SJSA1 (cell line): ENCODE results near the gene NAGPA. TPM values are rescaled to one million over a fixed set of nuclear protein-coding genes. Genes with fewer than 3 reads are reported as not detected.

ENCODE experiments used
- DNase-seq, 2 experiments: peaks; one replicate each; pipeline ENCODE4 v3.0.0-alpha.2; 2015 to 2020; ENCODE audit warnings: low spot score in 2 of 2, low read depth in 1 of 2
- H3K27ac ChIP-seq: fragments of 250-450 bp; sonication (Bioruptor Pico); 2 replicates; pipeline ENCODE4 v1.5.1; 2020; ENCODE audit warnings: mild to moderate bottlenecking, moderate library complexity
- H3K27me3 ChIP-seq: fragments of 250-450 bp; sonication (Bioruptor Pico); replicated peaks from 2 replicates; pipeline ENCODE4 v1.5.1; 2020; ENCODE audit warnings: mild to moderate bottlenecking, moderate library complexity
- H3K36me3 ChIP-seq: fragments of 250-450 bp; sonication (Bioruptor Pico); 2 replicates; pipeline ENCODE4 v1.5.1; 2020; ENCODE audit warnings: mild to moderate bottlenecking
- H3K4me1 ChIP-seq: fragments of 250-450 bp; sonication (Bioruptor Pico); replicated peaks from 2 replicates; pipeline ENCODE4 v1.6.1; 2021; ENCODE audit warnings: mild to moderate bottlenecking
- H3K4me3 ChIP-seq: fragments of 250-450 bp; sonication (Bioruptor Pico); 2 replicates; pipeline ENCODE4 v1.5.1; 2020; ENCODE audit warnings: mild to moderate bottlenecking
- H3K9me3 ChIP-seq: fragments of 250-450 bp; sonication (Bioruptor Pico); replicated peaks from 2 replicates; pipeline ENCODE4 v1.5.1; 2020; ENCODE audit warnings: mild to moderate bottlenecking
- total RNA-seq: library from RNA; depleted of rRNA; stranded (reverse); fragments of >200 nt; shearing (Covaris generic); gene quantifications from 2 replicates; pipeline ENCODE4 v1.2.3, GENCODE V29; 2014

NAGPA gene
- total RNA-seq, 1 experiment from 2014 or later, result 12.1 TPM

DNA sequence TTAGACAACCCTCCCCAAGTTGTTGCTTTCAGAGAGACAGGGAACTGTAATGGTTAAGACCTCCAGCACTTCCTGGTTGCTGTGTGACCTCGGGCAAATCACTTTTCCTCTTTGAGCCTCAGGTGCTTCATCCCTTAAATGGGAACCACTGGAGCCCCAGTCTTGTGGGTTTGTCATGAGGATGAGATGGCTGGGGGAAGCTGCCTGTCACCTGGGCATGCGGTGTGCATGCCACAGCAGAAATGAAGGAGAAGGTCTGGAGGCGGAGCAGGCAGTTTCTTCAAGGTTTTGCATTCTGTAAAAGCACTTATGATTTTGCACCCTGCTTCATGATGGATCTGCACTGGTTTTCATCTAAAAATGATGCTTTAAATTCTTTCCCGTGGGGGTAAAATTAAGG, 22.1 kb downstream of the NAGPA start:
- no peaks in the 10 kb centered on the region for H3K36me3 ChIP-seq
- no peak overlapping the region for H3K4me3 ChIP-seq
- H3K27ac ChIP-seq, result no peak overlapping the region
- no peak for DNase-seq
- H3K4me1 ChIP-seq, result no peaks in the 10 kb centered on the region
- H3K27me3 ChIP-seq, result peaks cover 12% of the 10 kb centered on the region
- H3K9me3 ChIP-seq, result no peaks in the 10 kb centered on the region

DNA sequence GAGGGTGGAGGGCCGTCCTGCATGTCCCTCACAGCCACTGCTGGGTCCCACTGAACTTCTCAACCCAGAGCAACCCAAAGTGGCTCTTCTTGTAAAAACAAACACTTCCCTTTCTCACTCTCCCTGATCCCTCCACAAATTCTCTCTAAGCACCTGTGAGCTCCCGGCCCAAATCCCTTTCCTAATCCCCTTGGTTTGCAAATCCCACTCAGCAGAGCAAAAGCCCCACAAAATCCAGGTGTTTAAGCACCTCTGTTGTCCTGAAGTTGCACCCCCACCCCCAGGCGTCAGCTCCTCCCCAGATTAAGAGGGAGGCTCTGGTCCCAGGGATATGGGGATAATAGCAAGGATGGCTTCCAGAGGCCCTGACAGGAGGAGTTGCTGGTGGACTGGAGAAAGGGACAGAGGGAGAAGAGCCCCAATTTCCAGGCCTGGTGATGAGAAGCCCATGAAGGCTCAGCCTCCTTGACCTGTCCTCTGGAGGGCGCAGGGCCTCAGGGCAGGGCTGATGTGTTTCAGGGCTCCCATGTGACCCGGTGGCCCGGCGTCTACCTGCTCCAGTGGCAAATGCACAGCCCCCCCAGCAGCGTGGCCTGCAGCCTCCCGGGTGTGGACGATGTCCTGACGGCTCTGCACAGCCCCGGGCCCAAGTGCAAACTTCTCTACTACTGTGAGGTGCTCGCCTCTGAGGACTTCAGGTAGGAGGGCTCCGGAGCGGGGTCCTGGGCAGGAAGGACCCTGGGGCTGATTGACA, 23.0 kb downstream of the NAGPA start:
- Histone ChIP-seq H3K4me1 (no peaks in the 10 kb centered on the region), H3K27ac (no peak overlapping the region), H3K9me3 (no peaks in the 10 kb centered on the region), H3K27me3 (peaks cover 13% of the 10 kb centered on the region), H3K4me3 (no peak overlapping the region), H3K36me3 (no peaks in the 10 kb centered on the region)
- DNase-seq, result no peak

DNA sequence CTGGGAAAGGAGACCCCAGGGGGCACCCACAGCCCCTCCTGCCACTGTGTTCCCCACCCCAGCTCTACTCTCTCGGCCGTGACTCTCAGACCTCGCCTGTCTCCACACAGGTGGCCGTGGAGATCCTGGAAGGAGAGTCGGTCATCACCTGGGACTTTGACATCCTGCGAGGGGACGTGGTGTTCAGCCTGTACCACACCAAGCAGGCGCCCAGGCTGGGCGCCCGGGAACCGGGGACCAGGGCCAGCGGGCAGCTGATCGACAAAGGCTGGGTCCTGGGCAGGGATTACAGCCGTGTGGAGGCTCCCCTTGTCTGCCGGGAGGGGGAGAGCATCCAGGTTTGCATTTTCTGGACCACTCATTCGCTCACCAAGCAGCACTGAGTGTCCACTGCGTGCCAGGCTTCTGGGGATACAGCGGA, 25.4 kb downstream of the NAGPA start:
- H3K4me3 ChIP-seq, result no peak overlapping the region
- no peaks in the 10 kb centered on the region for H3K36me3 ChIP-seq
- H3K27me3 ChIP-seq, result peaks cover 17% of the 10 kb centered on the region
- no peaks in the 10 kb centered on the region for H3K4me1 ChIP-seq
- H3K9me3 ChIP-seq, result no peaks in the 10 kb centered on the region
- no peak overlapping the region for H3K27ac ChIP-seq
- DNase-seq, result no peak

DNA sequence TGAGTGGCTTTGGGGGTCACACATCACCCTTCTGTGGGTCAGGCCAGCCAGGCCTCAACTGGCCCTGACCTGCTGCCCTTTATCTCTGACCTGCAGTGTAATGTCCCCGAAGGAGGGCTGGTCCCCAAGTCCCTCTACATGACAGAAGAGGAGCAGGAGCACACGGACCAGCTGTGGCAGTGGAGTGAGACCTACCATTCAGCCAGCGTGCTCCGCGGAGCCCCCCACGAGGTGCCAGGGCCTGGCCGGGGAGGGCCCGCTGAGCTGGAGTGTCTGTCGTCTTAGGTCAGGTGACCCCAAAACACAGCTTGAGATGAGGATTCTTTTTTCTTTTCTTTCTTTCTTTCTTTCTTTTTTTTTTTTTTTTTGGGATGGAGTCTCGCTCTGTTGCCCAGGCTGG, 26.5 kb downstream of the NAGPA start:
- Histone ChIP-seq H3K36me3 (no peaks in the 10 kb centered on the region), H3K9me3 (no peaks in the 10 kb centered on the region), H3K27me3 (peaks cover 17% of the 10 kb centered on the region), H3K27ac (no peak overlapping the region), H3K4me3 (no peak overlapping the region), H3K4me1 (no peaks in the 10 kb centered on the region)
- DNase-seq, result no peak

DNA sequence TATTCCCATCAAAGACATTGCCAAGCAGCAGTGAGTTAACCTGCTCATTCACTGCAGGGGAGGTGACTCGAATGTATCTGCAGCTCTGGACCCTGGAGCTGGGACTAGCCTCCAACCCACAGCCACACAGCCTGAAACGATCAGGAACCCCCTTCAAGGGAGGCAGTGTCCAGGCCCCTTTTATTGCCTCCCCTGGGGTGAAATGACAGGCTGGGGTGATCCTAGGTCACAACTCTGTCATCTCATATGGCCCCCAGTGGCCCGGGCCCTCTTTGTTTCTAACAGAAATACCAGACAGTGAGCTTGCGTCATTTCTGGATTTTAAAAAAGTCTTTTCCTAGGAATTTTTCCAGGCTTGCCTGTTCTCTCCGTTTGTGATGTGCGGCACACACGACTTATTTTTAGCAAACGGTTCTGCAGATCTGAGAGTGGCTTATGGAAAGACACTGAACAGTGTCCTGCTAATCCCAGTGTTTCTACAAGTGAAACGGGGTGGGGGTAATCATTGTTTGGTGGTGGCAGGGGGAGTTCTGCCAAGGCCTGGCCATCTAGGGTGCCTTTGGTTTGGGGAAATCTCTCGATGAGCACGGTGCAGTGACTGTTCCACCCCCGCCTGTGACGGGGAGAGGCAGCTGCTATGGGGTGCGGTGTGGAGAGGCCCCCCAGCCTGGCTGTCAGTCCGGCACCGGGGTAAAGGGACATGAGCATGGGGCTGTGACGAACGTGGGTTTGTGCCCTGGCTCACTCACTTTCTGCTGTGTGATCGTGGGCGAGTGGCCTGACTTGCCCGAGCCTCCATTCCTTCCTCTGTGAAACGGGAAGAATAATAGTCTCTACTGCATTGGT, 27.2 kb downstream of the NAGPA start:
- DNase-seq, result no peak

DNA sequence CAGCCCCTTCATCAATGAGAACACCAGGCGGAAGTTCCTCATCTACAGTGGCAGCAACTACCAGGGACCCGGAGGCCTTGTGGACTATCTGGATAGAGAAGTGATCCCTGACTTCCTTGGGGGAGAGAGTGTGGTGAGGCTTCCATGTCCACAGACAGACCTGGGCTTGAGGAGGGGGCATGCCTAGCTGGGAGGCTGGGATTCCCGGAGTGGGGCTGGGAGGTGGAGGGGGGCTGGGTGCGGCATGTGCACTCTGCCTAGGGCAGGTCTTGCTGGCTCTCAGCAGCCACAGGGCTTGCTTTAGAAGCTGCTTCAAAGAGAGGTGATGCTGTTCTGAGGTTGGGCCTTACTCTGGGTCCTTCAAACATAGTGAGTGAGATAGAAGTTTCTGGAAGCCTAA, 27.8 kb downstream of the NAGPA start:
- peaks cover 14% of the 10 kb centered on the region for H3K27me3 ChIP-seq
- no peaks in the 10 kb centered on the region for H3K9me3 ChIP-seq
- H3K4me1 ChIP-seq, result no peaks in the 10 kb centered on the region
- no peak overlapping the region for H3K27ac ChIP-seq
- no peaks in the 10 kb centered on the region for H3K36me3 ChIP-seq
- H3K4me3 ChIP-seq, result no peak overlapping the region
- DNase-seq, result no peak

More for the DNA sequence above, 27.2 kb downstream of the NAGPA start:
- Histone ChIP-seq H3K4me3 (no peak overlapping the region), H3K9me3 (no peaks in the 10 kb centered on the region), H3K27me3 (peaks cover 17% of the 10 kb centered on the region), H3K4me1 (no peaks in the 10 kb centered on the region), H3K27ac (no peak overlapping the region), H3K36me3 (no peaks in the 10 kb centered on the region)

DNA sequence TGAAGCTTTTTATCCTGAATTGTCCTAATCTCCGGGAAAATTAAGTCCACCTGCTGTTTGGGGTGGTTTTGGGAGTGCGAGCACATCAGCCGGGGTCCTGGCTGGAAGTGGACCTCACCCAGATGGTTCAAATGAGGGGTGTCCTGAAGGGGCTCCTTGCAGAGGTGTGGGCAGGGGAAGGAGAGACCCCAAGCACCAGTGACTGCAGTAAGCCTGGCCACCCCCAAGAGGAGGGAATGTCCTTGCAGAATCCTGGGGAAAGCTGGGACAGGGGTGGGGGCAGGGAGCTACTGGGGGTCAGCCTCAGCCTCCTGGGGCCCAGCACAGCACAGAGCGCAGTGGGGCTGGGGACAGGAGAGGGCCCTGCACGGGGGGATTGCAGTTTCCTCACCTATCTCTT, 29.4 kb downstream of the NAGPA start:
- H3K4me3 ChIP-seq, result no peak overlapping the region
- peaks cover 9% of the 10 kb centered on the region for H3K27me3 ChIP-seq
- H3K4me1 ChIP-seq, result no peaks in the 10 kb centered on the region
- DNase-seq, result no peak
- H3K9me3 ChIP-seq, result no peaks in the 10 kb centered on the region
- no peak overlapping the region for H3K27ac ChIP-seq
- no peaks in the 10 kb centered on the region for H3K36me3 ChIP-seq

DNA sequence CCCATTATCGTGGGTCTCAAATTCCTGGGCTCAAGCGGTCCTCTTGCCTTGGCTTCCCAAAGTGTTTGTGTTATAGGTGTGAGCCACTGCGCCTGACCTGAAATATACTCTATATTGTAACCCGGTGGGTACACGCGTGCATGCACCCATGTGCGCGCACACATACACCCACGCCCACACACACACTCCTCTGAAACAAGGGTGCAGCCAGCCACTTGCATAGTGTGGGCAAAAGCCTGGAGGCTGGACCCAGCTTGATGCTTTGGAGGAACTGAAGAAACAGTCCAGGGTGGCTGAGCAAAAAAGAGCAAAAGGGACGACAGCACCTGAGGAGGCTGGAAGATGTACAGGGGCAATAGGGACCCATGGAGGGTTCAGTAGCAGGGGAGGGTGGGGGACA, 29.9 kb downstream of the NAGPA start:
- H3K4me1 ChIP-seq, result no peaks in the 10 kb centered on the region
- H3K27ac ChIP-seq, result no peak overlapping the region
- H3K36me3 ChIP-seq, result no peaks in the 10 kb centered on the region
- H3K27me3 ChIP-seq, result peaks cover 9% of the 10 kb centered on the region
- no peaks in the 10 kb centered on the region for H3K9me3 ChIP-seq
- H3K4me3 ChIP-seq, result no peak overlapping the region
- DNase-seq, result no peak

DNA sequence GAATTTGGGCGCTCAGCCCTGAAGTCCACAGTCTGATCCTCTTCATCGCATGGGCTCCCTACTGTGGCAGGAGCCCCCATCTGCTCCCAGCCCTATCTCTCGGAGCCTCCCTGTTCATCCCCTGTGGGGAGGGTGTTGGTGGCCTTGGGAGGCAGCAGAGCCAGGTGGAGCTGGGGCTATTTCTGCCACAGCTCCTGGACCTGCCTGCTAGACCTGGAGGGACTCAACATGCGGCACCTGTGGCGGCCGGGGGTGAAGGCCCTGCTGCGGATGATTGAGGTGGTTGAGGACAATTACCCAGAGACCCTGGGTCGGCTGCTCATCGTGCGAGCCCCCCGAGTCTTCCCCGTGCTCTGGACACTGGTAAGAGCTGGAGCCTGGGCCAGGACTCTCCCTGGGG, 30.5 kb downstream of the NAGPA start:
- Histone ChIP-seq H3K9me3 (no peaks in the 10 kb centered on the region), H3K4me1 (no peaks in the 10 kb centered on the region), H3K27ac (no peak overlapping the region), H3K36me3 (no peaks in the 10 kb centered on the region), H3K27me3 (peaks cover 9% of the 10 kb centered on the region), H3K4me3 (no peak overlapping the region)
- DNase-seq, result no peak

DNA sequence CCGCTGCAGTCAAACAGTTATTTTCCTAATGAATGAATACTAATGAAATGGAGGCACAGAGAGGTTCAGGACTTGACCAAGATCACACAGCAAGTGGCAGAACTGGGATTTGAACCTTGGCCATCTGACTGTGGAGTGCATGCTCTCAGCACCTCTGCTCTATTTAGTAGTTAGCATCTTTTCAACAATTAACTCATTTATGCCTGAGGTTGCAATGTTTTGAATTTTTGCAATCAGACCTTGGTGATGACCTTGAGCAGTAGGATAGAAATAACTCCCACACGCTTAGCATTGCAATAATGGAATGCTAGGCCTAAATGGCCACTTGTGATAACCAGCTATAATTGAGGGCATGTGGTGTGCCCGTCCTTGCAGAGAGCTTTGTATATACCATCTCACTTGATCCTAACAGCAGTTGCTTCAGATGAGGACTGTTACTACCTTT, 31.0 kb downstream of the NAGPA start:
- peaks cover 9% of the 10 kb centered on the region for H3K27me3 ChIP-seq
- no peaks in the 10 kb centered on the region for H3K36me3 ChIP-seq
- no peaks in the 10 kb centered on the region for H3K9me3 ChIP-seq
- no peaks in the 10 kb centered on the region for H3K4me1 ChIP-seq
- H3K27ac ChIP-seq, result no peak overlapping the region
- H3K4me3 ChIP-seq, result no peak overlapping the region
- DNase-seq, result no peak

DNA sequence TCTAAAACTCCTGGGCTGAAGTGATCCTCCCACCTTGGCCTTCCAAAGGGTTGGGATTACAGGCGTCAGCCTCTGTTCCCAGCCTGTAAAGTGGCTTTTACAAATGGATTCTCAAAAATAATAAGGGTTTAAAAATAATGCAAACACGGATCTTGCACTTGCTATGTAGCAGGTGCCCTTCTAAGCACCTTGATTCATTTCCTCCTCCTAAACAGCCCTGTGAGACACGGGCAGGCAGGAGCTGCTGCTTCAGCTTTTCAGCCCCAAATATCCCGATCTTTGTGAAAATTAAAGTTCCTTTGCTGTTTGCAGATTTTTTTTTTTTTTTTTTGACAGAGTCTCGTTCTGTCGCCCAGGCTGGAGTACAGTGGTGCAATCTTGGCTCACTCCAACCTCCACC, 31.7 kb downstream of the NAGPA start:
- Histone ChIP-seq H3K27me3 (peaks cover 9% of the 10 kb centered on the region), H3K9me3 (no peaks in the 10 kb centered on the region), H3K36me3 (no peaks in the 10 kb centered on the region), H3K27ac (no peak overlapping the region), H3K4me1 (no peaks in the 10 kb centered on the region), H3K4me3 (no peak overlapping the region)
- DNase-seq, result no peak

DNA sequence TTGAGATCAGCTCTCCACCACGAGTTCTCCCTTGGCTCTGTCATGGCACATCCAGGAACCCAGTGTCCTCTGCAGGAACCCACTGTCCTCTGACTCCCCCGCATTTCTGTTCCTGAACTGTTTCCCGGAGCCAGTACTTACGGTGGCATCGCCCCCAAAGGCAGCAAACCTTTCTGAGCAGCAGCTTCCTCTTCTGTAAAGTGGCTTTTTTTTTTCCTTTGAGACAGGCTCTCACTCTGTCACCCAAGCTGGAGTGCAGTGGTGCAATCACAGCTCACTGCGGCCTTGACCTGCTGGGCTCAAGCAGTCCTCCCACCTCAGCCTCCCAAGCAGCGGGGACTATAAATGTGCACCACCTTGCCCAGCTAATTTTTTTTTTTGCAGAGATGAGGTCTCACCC, 32.2 kb downstream of the NAGPA start:
- Histone ChIP-seq H3K4me3 (no peak overlapping the region), H3K36me3 (no peaks in the 10 kb centered on the region), H3K9me3 (no peaks in the 10 kb centered on the region), H3K4me1 (no peaks in the 10 kb centered on the region), H3K27me3 (peaks cover 6% of the 10 kb centered on the region), H3K27ac (no peak overlapping the region)
- DNase-seq, result no peak

DNA sequence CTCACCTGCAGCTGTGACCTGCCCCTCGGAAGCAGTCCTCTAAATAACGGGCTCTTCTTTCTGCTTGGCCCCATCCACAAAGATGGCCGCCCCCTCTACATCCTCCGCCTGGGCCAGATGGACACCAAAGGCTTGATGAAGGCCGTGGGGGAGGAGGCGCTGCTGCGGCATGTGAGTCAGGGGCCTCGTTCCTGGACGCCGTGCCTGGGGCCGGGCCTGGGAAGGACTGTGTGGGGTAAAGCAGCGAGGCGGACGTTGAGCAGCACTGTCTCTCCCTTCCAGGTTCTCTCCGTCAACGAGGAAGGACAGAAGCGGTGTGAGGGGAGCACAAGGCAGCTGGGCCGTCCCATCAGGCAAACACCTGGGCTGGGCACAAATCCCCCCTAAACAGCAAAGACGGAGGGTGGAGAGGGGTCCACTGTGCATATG, 33.1 kb downstream of the NAGPA start:
- no peak overlapping the region for H3K4me3 ChIP-seq
- no peaks in the 10 kb centered on the region for H3K9me3 ChIP-seq
- no peak overlapping the region for H3K27ac ChIP-seq
- H3K27me3 ChIP-seq, result peaks cover 6% of the 10 kb centered on the region
- DNase-seq, result no peak
- no peaks in the 10 kb centered on the region for H3K36me3 ChIP-seq
- no peaks in the 10 kb centered on the region for H3K4me1 ChIP-seq

DNA sequence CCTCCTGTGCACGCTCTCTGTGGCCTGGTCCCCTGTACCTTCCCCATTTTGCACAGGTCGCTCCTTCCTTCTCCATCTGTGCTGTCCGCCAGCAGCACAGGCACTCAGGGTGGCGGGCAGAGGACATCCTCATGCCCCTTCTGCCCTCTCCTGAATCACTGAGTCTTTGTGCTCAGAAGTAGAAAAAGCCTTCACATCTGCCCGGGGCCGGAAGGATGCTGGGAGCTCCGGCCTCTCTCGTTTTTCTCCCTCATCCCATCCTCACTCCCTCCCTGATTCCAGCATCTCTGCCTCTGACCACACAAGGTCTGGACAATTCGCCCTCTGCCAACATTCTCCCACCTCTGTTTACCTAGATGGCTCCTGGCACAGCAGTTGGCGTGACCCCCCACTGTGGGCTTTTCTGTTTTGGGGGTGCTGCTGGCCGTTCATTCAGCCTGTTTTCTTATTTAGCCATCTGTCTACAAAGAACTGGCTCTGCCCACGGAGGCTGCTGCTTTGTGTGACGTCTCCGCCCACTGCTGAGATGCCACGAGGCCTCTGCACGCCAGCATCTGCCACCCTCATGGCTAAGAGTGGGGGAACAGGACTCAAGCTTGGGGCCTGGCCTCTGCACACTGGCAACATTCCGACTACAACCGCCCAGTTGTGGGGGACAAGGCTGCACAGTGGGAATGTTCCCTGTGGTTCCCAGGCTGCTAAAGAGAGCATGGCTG, 38.9 kb downstream of the NAGPA start:
- DNase-seq, result no peak
- Histone ChIP-seq H3K36me3 (no peaks in the 10 kb centered on the region), H3K27ac (no peak overlapping the region), H3K9me3 (no peaks in the 10 kb centered on the region), H3K4me3 (no peak overlapping the region), H3K27me3 (peaks cover 13% of the 10 kb centered on the region), H3K4me1 (no peaks in the 10 kb centered on the region)
